H4 (cell line): Measurements from ENCODE around the gene SERAC1. TPM values are rescaled to one million over a fixed set of nuclear protein-coding genes. Genes with fewer than 3 reads are reported as not detected.

Experiments used
- total RNA-seq: library from RNA; depleted of rRNA; stranded (reverse); fragments of >200 nt; shearing (Covaris generic); gene quantifications from 2 replicates; pipeline ENCODE4 v1.2.3, GENCODE V29; 2014; rRNA removed

SERAC1 gene
- total RNA-seq, 1 experiment from 2014 or later = 3.5 TPM

Other genes starting within 250 kb of the SERAC1 start
- gene SYNJ2, start 186.4 kb downstream of the SERAC1 start, total RNA-seq = 20.6 and 23.6 TPM in 2 replicates
- 5.7 and 7.8 TPM in 2 replicates for gene GTF2H5, start 88 bp upstream of the SERAC1 start, total RNA-seq
- gene TULP4, start 144.2 kb upstream of the SERAC1 start, total RNA-seq = 22.6 and 35.4 TPM in 2 replicates